HuH-7 (cell line): ENCODE data around the gene MLH1.
A peak's percentile ranks its signal among the peaks of the same experiment; 100 is the strongest.

Experiments used
- DNase-seq: peaks from one replicate; pipeline ENCODE4 v3.0.0; 2011; ENCODE audit warnings: low spot score

MLH1 gene

GRCh38 chr3:36981006-36981405, 12.3 kb upstream of the MLH1 start:
- DNase-seq, result no peak

DNA sequence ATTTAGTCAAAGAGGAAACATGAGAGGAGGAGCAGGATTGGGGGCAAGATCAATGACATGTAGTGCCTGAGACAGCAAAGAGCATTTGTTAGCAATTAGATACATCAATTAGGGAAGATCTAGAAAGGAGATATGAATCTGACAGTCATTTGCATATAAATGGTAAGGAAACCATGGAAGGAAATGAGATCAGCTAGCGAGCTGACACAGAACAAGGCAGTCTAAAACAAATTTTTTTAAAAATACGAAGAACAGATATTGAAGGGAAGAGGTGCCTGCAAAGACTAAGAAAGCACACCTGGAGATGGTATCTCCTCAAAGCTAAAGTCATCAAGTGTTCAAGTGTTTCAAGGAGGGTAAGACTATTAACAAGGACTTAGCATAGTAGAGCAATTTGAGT, 5.0 kb upstream of the MLH1 start:
- no peak for DNase-seq

DNA sequence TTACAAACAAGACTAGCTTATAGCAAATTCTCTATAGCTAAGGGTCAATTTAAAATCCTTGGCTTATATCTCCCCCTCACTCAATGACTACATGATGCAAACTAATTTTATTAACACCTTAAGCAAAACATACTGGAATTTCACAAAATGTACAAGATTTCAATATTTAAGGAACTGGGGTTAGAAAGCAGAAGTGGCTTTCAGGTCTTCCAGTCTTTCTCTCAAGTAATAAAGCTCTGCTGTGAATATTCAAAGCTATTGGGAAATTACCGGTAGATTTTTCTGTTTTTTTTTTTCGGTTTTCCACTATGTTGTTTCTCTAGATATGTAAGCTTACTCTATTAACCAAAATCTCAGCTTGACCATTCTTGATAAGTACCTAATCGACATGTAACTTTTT, 4.3 kb upstream of the MLH1 start:
- DNase-seq, result no peak

- no peak for DNase-seq
These were observed 3.8 kb upstream of the MLH1 start for GRCh38 chr3:36989568-36989967.

DNA sequence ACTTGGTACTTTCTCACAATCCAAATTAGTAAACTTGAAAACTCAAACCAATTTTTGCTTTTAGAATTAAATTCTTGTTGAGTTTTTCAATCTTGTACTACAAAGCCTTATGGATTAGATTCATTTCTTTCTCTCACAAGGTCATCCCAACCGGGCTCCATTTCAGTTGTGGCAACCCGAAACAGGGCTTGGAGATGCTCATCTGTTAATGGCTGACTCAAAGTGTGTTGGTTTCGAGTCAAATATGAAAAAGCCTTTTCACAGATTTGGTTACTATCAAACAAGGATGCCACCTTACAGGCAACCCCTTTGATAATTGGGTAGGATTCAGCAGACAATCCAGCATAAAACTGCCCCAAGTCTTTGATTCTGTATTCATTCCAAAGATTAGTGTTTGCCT, 2.2 kb upstream of the MLH1 start:
- DNase-seq, result no peak

GRCh38 chr3:36991923-36992805, 1.2 kb upstream of the MLH1 start:
- no peak for DNase-seq

DNA sequence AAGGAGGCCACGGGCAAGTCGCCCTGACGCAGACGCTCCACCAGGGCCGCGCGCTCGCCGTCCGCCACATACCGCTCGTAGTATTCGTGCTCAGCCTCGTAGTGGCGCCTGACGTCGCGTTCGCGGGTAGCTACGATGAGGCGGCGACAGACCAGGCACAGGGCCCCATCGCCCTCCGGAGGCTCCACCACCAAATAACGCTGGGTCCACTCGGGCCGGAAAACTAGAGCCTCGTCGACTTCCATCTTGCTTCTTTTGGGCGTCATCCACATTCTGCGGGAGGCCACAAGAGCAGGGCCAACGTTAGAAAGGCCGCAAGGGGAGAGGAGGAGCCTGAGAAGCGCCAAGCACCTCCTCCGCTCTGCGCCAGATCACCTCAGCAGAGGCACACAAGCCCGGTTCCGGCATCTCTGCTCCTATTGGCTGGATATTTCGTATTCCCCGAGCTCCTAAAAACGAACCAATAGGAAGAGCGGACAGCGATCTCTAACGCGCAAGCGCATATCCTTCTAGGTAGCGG, 452 bp upstream of the MLH1 start, which contains the start of gene EPM2AIP1:
Gene EPM2AIP1, minus strand, starts transcription at position 326 of the 520 bp plus-strand sequence. Its CDS starts 54 bp downstream, at position 272.
- peak; percentile 98 for DNase-seq

DNA sequence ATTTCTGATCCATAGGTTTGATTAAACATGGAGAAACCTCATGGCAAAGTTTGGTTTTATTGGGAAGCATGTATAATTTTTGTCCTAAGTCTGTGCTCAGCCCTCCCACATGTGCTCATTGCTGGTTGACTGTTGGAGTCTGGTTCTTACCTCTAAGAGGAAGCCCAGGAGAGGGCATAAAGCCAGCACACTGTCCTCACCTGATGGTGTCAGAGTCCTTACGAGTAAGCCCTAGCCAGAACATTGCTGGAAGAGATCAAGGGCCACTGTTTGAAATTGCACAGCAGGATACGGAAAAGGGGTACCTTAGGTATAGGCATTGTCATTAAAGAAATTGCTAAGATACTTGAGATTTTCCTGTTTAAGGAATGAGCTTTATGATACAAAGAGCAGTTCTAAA, 21.3 kb downstream of the MLH1 start:
- DNase-seq, result no peak

DNA sequence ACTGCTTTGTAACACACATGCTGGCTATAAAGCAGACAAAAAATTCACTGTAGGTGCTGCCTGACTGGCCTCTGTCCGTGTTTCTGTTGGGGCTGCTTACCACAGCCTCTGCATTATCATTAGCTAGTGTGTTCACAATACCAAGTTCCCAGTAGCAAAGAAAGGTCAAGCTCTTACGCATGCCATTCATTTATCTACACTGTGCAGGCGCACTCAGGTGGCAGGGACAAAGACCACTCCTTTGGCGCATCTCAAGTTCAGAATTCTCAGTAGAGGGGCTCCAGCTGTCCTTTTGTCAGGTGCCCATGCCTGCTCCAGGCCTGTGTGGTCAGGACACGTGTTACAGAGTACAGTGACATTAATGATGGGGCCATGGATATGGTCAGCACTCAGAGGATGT, 22.3 kb downstream of the MLH1 start:
- no peak for DNase-seq

DNA sequence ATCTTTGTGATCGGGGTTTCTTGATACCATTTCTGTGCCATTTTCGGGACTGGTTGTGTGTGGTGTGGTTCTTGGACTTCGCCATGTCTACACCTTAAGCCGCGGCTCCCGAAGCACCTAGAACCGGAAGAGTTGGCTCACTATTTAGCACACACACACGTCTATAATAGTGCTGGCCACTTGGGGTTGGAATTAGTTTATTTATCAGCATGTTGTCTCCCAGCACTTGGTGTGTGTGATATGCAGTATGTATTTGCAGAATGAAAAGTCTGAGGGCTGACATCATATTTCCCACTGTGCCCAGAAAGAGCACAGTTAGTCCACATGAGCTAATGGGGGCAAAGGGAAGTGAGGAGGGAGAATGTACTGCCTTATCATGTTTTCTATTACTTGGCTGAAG, 23.6 kb downstream of the MLH1 start:
- DNase-seq, result no peak

- no peak for DNase-seq
These were observed 24.4 kb downstream of the MLH1 start for GRCh38 chr3:37017683-37018082.

DNA sequence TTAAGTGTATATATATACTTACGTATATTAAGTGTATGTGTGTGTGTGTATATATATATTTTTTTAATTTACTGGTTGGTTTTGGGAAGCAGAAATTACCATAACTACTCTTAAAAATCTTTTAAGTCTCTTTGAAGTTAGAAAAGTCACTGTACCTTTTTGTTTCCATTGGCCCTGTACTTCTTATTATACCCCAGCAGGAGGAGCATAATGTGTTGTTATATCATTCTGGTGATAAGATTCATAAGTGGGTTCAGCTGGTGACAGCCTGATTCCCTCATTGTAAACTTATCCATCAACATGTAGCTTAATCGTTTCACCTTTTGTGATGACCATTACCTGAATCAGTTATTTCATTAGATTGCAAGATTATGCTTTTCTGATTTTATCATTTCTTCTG, 30.8 kb downstream of the MLH1 start:
- DNase-seq, result peak; percentile 19

- no peak for DNase-seq
These were observed 31.6 kb downstream of the MLH1 start for GRCh38 chr3:37024820-37025405.

- DNase-seq, result no peak
These were observed 32.4 kb downstream of the MLH1 start for GRCh38 chr3:37025561-37026335.

DNA sequence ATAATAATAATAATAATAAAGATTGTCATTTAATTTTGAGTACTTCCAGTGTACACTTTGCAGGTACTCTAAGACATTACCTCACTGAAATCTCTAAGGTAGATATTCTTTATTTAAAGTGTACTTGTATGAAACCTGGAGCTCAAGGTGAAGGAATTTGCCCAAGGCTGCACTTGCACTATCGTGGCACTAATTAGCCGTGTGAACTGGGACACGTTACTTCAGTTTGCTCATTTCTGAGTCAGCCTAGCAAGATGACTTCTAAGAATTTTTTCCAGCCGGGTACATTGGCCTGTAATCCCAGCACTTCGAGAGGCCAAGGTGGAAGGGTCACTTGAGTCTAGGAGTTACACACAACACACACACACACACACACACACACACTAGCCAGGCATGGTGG, 33.5 kb downstream of the MLH1 start:
- DNase-seq, result no peak

GRCh38 chr3:37028329-37028728, 35.0 kb downstream of the MLH1 start:
- no peak for DNase-seq

DNA sequence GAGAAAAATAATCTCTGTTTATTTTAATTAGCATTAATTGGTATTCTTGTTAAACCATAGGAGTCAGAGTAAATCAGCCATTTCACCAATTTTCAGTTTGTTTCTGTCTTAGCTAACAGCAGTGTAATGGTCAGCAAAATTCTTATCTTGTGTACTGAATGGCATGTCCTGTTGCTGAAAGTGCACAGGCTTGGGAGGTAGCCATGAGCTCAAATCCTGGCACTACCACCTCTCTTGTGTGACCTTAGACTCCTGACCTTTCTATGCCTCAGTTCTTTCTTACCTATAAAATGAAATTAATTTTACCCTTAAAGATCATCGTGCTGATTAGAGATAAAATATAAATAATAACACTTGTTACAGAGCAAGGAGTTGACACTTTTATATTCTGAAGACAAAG, 35.8 kb downstream of the MLH1 start:
- no peak for DNase-seq

- DNase-seq, result no peak
These were observed 36.3 kb downstream of the MLH1 start for GRCh38 chr3:37029516-37030163.

DNA sequence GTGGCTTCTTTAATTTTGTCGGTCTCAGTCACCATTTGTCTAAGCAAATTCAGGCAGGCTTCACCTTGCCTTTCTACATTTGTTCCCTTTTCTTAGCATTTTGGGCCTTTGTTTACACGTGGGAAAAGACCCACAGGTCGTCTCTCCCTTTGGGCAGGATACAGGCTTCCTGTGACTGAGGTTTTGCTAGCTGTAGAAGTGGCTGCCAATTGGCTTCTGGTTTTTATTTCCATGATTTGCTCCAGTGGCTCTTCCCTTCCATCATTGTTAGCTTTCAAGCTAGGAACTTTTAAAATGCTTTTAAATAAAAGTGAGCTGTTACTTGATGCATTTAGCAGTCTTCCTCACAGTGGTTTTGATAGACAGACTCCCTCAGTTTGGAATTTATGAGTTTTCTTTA, 37.3 kb downstream of the MLH1 start:
- no peak for DNase-seq

DNA sequence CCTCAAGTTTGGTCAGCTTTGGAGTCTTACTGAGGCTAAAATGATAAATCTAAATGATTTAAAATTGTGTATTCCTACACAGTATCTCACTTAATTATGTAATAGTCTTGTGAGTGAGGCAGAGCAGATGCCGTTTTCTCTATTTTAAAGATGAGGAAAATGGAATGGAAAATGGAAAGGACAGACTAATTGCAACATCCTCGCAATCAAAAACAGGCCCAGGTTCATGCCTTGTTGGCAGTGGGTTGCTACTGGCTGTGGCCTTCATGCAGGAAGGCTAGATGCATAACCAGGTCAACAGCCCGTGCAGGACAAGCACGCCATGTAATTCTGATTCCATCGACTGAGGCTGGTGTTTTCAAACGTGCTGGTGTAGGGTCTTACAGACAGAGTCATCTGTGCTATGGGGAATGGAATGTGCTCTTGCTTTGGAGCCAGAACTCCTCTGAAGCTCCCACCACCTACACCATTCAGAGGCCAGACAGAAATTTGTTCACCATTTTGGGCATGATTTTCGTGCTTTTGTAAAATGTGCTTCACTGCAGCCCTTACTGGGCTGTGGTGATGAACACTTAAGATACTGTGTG, 37.9 kb downstream of the MLH1 start:
- DNase-seq, result no peak

DNA sequence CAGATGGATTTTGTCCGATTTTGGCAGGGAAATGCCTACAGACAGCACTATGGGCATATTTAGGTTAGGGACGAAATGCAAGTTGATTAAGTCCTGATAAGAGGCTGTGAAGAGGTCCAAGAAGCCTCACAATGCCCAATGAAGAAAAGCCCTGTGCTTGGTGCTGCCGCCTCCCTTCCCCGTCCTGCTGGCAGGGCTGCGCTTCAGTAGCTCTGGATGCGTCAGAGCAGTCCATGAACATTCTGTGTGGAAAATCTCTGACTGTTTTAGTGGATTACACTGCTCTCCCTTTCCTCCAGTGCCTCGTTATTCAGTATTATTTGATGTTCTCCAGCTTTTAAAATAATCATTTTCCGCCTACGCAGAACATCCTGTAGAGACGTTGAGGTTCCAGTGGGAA, 39.6 kb downstream of the MLH1 start:
- DNase-seq, result no peak

- no peak for DNase-seq
These were observed 44.0 kb downstream of the MLH1 start for GRCh38 chr3:37037352-37037751.
